Central memory CD4-positive, alpha-beta T cell (primary cell): ENCODE measurements around the gene TCN2.
A peak's percentile ranks its signal among the peaks of the same experiment; 100 is the strongest.
"Not testable (repeated sequence)": the region's sequence is repeated elsewhere in the genome, so short reads cannot be mapped to it uniquely, and the experiment has no call there.

ENCODE experiments used
- DNase-seq: peaks from one replicate; pipeline ENCODE4 v3.0.0; 2022

TCN2 gene

DNA sequence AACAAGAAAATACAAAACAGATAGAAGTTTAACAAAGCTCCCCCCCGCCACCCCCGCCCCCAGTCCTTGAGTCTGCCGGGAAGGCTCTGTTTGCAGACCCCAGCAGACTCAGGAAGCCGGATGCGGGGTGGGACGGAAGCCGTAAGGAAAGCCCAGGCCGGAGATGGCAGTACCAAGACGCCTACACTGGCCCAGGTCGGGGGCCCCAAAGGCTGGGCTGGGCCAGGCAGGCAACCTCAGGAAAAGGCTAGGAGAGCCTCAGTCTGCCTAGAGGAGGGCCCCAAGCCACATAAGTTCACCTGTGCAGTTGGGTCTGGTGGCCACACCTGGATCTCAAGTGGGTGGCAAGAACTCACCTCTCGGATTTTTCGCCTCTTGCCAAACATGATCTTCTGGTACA, 28.5 kb upstream of the TCN2 start:
- no peak for DNase-seq

GRCh38 chr22:30580896-30581295, 26.1 kb upstream of the TCN2 start:
- DNase-seq = no peak

GRCh38 chr22:30582051-30582450, 24.9 kb upstream of the TCN2 start:
- DNase-seq = no peak

- no peak for DNase-seq
These were observed 24.0 kb upstream of the TCN2 start for GRCh38 chr22:30582788-30583545.

DNA sequence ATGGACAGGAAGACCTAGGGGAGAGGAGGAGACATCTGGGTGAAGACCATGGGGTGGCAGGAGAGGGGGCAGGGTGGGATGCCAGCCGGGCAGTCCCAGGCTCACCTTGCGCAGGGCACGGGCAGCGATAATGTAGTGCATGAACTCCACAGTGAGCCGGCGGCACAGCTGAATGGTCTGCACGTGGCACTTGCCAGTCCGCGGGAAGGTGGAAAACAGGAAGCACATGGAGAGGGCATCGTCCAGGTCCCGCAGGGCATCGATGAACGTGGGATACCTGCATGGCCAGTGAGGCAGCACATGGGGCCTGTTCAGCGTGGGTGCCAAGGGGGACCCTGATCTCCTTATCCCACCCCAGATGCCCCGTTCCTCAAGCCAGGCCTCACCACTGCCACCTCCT, 22.5 kb upstream of the TCN2 start:
- no peak for DNase-seq

- DNase-seq = no peak
These were observed 20.6 kb upstream of the TCN2 start for GRCh38 chr22:30586414-30586813.

DNA sequence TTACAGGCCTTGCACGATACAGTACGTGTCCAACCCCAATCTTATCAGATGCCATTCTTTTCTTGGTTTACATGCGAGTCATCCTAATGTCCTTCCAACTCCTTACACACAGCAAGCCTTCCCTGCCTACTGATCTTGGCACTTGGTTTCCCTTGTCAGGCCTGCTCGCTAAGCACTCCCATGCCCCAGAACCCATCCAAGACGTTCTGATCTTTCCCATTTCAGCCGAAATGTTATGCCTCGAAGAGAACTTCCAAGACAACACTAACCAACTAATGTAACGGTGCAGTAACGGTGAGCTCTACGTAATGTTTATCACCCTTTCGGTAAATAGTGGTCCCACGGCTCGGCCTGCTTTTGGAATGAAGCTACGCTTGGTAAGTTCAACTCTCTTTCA, 15.8 kb upstream of the TCN2 start:
- DNase-seq = no peak

DNA sequence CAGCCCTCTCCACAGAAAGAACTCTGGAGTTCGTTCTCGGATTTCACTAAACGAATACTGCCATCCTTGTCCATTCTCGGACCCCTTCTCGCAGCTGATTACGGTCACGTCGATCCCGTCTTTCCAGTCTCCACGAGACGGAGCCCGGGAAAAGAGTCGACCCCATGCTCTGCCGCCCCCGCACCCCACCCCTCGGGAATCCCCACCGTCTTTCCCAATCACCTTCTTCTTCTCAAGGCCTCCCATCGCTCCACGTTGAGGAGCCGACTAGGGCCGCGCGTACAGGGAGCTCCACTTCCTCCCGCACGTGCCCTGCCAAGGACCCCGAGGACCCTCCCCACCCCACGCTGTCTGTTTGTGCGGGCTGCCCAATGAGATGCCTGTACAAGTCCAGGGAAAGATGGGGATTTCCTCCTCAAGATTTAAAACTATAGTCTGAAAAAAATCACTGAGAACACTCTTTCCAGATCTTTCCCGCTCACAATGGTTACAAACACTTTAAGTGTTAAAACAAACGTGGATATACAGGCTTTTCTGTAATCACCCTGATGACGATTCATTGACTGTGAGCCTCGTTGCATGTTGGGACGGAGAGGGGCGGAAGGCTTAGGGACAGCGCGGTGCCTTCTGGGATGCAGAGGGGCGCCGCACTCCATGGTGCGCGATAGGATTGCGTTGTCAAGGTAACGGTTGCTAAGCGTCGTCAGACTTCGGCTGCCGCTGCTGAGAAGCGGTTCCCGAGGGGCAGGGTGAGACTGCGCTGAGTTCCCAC, 15.2 kb upstream of the TCN2 start, which contains the start of gene PES1:
TSS of gene PES1 (minus strand) at position 323 of the 772 bp plus-strand sequence. CDS start at position 246, 77 bp downstream.
- DNase-seq = peak; percentile 96

DNA sequence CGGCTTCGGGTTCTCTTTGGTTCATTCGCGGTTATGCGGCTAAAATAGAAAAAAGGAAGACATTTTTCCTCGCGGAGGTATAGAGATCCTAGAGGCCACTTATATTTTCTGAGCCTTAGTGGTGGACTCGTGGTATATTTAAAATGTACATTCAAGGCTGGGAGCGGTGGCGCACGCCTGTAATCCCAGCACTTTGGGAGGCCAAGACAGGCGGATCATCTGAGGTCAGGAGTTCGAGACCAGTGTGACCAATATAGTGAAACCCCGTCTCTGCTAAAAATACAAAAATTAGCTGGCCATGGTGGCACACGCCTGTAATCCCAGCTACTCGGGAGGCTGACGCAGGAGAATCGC, 14.6 kb upstream of the TCN2 start:
- not testable (repeated sequence) for DNase-seq

DNA sequence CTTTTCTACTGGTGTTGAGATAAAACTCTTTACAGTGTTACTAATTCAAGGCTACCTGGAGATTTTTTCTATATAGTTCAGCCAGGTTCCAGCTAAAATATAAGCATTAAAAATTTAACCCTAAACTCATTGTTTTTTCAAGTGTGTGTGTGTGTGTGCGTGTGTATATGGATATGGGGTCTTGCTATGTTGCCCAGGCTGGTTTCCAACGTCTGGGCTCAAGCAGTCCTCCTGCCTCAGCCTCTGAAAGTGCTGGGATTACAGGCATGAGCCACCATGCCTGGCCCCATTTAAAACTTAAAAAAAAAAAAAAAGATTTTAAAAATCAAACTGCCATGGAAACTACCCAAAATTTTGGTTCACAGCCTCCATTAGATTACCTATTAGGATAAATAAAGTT, 10.8 kb upstream of the TCN2 start:
- no peak for DNase-seq

GRCh38 chr22:30596886-30597285, 10.1 kb upstream of the TCN2 start:
- DNase-seq = no peak

DNA sequence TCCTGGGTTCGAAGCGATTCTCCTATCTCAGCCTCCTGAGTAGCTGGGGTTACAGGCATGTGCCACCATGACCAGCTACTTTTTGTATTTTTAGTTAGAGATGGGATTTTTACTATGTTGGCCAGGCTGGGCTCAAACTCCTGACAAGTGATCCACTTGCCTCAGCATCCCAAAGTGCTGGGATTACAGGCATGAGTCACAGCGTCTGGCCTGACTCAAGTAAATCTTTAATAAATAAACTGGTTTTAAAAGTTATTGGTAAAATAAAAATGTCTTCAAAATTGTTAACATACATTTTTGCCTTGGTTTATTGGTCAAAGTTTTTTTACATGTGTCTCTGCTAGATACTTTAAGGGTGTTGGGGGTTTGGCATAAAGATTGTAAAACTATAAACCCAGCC, 8.0 kb upstream of the TCN2 start:
- DNase-seq = no peak

GRCh38 chr22:30600921-30601320, 6.1 kb upstream of the TCN2 start:
- DNase-seq = no peak

DNA sequence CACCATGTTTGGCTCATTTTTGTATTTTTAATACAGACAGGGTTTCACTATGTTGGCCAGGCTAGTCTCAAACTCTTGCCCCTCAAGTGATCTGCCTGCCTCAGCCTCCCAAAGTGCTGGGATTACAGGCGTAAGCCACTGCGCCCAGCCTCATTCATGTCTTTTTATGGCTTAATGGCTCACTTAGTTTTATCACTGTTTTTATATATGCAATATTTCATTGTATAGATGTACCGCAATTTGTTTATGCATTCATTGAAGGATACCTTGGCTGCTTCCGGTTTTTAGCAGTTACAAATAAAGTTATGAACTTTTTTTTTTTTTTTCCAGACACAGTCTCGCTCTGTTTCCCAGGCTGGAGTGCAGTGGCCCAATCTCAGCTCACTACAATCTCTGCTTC, 5.5 kb upstream of the TCN2 start:
- DNase-seq = no peak

- no peak for DNase-seq
These were observed 4.9 kb upstream of the TCN2 start for GRCh38 chr22:30602049-30602448.

- no peak for DNase-seq
These were observed 3.2 kb upstream of the TCN2 start for GRCh38 chr22:30603801-30604200.

GRCh38 chr22:30604723-30605122, 2.3 kb upstream of the TCN2 start:
- no peak for DNase-seq

- peak; percentile 9 for DNase-seq
These were observed 1.4 kb upstream of the TCN2 start for GRCh38 chr22:30605449-30606110.

DNA sequence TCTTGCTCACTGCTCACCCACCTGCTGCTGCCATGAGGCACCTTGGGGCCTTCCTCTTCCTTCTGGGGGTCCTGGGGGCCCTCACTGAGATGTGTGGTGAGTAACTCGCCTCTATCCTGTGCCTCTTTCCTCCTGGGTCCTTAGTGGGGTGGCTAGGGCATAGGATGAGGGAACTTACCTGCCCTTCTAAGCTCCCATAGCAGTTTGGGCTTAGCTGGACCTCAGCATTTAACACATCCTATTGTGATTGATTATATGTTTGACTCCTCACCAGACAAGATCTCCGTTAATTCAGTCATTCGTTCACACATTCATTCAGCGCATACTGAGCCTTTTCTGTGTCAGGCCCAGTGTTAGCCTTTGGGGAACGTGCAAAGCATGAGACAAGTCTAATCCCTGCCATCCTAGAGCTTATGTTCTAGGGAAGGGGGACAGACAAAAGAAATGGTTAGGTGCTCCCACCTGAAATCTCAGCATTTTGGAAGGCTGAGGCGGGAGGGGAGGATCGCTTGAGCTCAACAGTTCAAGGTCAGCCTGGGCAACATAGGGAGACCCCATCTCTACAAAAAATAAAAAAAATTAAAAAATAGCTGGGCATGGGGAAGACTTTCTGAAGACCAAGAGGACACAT, 441 bp downstream of the TCN2 start:
- no peak for DNase-seq

DNA sequence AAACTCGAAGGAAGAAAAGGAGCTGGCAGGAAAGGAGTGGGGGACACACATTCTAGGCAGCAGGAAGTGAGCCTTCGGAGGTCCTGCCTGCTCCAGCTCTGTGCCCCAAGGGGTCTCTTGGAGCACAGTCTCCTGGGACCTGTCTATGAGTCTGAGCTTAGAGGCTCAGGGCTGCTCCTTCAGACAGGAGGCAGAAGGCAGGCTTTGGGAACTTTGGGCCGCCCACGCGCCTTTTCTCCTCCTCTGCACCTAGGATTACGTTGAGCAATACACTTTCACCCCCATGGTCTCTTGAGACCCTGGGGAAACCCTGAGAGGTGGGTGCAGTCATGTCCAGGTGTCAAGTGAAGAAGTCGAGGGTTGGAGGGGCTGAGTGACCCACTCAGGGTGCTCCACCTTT, 965 bp downstream of the TCN2 start:
- no peak for DNase-seq

GRCh38 chr22:30609260-30610185, 2.5 kb downstream of the TCN2 start:
- DNase-seq = no peak

- DNase-seq = no peak
These were observed 3.3 kb downstream of the TCN2 start for GRCh38 chr22:30610299-30610698.
